MM.1S (cell line): ENCODE measurements around the gene TACSTD2.

Source experiments
- DNase-seq: peaks from one replicate; pipeline ENCODE4 v3.0.0-alpha.2; 2015
- H2AFZ ChIP-seq: fragments of 300-600 bp; sonication (generic); 2 replicates; pipeline ENCODE4 v1.6.0; 2016; ENCODE audit warnings: antibody characterized with exemption, low read length
- H3F3A ChIP-seq: fragments of 300-600 bp; sonication (generic); 2 replicates; pipeline ENCODE4 v1.6.1; 2016; ENCODE audit warnings: mild to moderate bottlenecking, antibody characterized with exemption, low read length, moderate library complexity, mixed read lengths; ENCODE audit not compliant: insufficient read depth
- H3K27ac ChIP-seq: fragments of 300-600 bp; sonication (generic); 2 replicates; pipeline ENCODE4 v1.5.1; 2016; ENCODE audit warnings: mild to moderate bottlenecking, low read length
- H3K27me3 ChIP-seq: fragments of 300-600 bp; sonication (generic); replicated peaks from 2 replicates; pipeline ENCODE4 v1.6.0; 2016; ENCODE audit warnings: low read length; ENCODE audit not compliant: insufficient read depth
- H3K36me3 ChIP-seq: fragments of 300-600 bp; sonication (generic); replicated peaks from 2 replicates; pipeline ENCODE4 v1.6.1; 2016; ENCODE audit warnings: mild to moderate bottlenecking, low read length, mixed read lengths; ENCODE audit not compliant: insufficient read depth
- H3K4me1 ChIP-seq: fragments of 300-600 bp; sonication (generic); 2 replicates; pipeline ENCODE4 v1.6.1; 2016; ENCODE audit warnings: low read length, mixed read lengths
- H3K4me2 ChIP-seq: fragments of 300-600 bp; sonication (generic); 2 replicates; pipeline ENCODE4 v1.6.0; 2016; ENCODE audit warnings: low read depth, low read length
- H3K4me3 ChIP-seq: fragments of 300-600 bp; sonication (generic); 2 replicates; pipeline ENCODE4 v1.5.1; 2016; ENCODE audit warnings: low read length, mixed read lengths
- H3K79me2 ChIP-seq: fragments of 300-600 bp; sonication (generic); 2 replicates; pipeline ENCODE4 v1.6.1; 2016; ENCODE audit warnings: mixed run types, low read length, mixed read lengths
- H3K9ac ChIP-seq: fragments of 300-600 bp; sonication (generic); 2 replicates; pipeline ENCODE4 v1.6.1; 2016; ENCODE audit warnings: low read length, mixed read lengths
- H3K9me2 ChIP-seq: fragments of 300-600 bp; sonication (generic); replicated peaks from 2 replicates; pipeline ENCODE4 v1.6.1; 2016; ENCODE audit warnings: mild to moderate bottlenecking, low read length, mixed read lengths; ENCODE audit not compliant: insufficient read depth
- H3K9me3 ChIP-seq: fragments of 300-600 bp; sonication (generic); replicated peaks from 2 replicates; pipeline ENCODE4 v1.6.1; 2016; ENCODE audit warnings: mild to moderate bottlenecking, low read length, mixed read lengths; ENCODE audit not compliant: insufficient read depth
- H4K20me1 ChIP-seq: fragments of 300-600 bp; sonication (generic); 2 replicates; pipeline ENCODE4 v1.6.1; 2016; ENCODE audit warnings: mild to moderate bottlenecking, low read length, moderate library complexity, mixed read lengths; ENCODE audit not compliant: insufficient read depth
- EZH2 ChIP-seq: fragments of 300-600 bp; sonication (generic); optimal IDR thresholded peaks from 2 replicates; pipeline ENCODE3; 2017; ENCODE audit warnings: low read depth, mild to moderate bottlenecking, antibody characterized with exemption, low read length, mixed read lengths
- EZH2phosphoT487 ChIP-seq: fragments of 300-600 bp; sonication (generic); IDR thresholded peaks from 2 replicates; pipeline ENCODE4 v1.6.1; 2018; ENCODE audit warnings: antibody characterized with exemption, low read length
- TF ChIP-seq, protein P1 (sequence below): fragments of 300-600 bp; sonication (generic); IDR thresholded peaks from 2 replicates; pipeline ENCODE4 v1.5.1; 2016; ENCODE audit warnings: antibody characterized with exemption, low read length, mixed read lengths

Gene TACSTD2

DNA sequence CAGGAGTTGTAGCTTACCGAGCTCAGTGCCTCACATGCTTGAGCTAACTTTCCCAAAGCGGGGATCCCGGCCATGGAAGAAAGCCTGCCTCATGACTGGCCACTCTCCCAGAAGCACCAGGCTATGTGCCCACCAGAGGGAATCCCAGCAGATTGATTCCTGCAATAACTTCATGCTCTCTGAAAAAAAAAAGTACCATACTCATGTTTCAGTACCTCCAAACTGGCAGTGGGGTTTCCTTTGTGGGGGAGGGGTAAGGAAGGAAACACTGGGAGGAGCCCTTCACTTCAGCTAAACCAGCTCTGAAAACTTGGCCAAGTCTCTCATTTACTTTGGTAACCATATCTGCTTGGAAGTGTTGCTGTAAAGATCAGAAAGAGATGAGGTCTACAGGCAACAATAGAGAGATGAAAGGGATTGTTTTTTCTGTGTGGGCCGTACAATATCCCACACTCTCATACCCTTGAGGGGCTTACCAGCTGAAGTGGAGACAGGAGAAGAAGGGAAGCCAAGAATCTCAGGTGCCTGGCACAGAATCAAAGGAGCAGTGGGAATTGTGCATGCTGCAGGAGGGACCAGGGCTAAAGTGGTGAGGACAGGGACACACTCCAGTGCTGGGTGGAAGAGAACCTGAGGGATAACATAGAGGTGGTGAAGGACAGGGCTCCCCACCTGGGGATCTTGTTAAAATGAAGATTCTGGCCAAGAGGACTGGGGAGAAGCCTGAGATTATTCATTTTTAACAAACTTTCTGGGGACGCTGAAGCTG is 42.4 kb upstream of the TACSTD2 start:
- H3F3A ChIP-seq = no peaks in the 10 kb centered on the region
- H2AFZ ChIP-seq = no peak overlapping the region
- H3K36me3 ChIP-seq = no peaks in the 10 kb centered on the region
- H3K4me2 ChIP-seq = no peak overlapping the region
- H3K27me3 ChIP-seq = no peaks in the 10 kb centered on the region
- DNase-seq = no peak
- H3K79me2 ChIP-seq = no peaks in the 10 kb centered on the region
- no peak for TF ChIP-seq EZH2phosphoT487
- no peak for TF ChIP-seq EZH2
- TF ChIP-seq, protein P1, sequence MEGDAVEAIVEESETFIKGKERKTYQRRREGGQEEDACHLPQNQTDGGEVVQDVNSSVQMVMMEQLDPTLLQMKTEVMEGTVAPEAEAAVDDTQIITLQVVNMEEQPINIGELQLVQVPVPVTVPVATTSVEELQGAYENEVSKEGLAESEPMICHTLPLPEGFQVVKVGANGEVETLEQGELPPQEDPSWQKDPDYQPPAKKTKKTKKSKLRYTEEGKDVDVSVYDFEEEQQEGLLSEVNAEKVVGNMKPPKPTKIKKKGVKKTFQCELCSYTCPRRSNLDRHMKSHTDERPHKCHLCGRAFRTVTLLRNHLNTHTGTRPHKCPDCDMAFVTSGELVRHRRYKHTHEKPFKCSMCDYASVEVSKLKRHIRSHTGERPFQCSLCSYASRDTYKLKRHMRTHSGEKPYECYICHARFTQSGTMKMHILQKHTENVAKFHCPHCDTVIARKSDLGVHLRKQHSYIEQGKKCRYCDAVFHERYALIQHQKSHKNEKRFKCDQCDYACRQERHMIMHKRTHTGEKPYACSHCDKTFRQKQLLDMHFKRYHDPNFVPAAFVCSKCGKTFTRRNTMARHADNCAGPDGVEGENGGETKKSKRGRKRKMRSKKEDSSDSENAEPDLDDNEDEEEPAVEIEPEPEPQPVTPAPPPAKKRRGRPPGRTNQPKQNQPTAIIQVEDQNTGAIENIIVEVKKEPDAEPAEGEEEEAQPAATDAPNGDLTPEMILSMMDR = no peak
- no peaks in the 10 kb centered on the region for H3K4me1 ChIP-seq
- H3K27ac ChIP-seq = no peak overlapping the region
- H3K9me3 ChIP-seq = no peaks in the 10 kb centered on the region
- no peak overlapping the region for H3K4me3 ChIP-seq
- H4K20me1 ChIP-seq = no peaks in the 10 kb centered on the region
- H3K9ac ChIP-seq = no peak overlapping the region
- no peaks in the 10 kb centered on the region for H3K9me2 ChIP-seq

DNA sequence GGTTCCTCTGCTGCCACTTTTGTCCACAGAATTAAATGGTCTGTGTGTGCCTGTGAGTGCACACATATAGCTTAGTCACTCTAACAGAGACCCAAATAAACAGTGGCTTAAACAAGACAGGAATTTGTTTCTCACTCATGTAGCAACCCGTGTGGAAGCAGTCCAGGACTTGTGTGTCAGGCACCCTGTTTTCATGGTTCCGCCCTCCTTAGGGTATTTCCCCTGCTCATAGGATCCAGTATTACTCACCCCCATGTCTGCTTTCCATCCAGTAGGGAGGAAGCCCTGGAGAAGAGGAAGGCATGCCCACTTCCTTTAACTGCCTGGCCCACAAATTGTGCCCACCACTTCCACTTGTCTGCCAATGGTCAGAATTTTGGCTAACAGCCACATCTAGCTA is 41.3 kb upstream of the TACSTD2 start:
- H3K4me3 ChIP-seq = no peak overlapping the region
- no peaks in the 10 kb centered on the region for H3K9me2 ChIP-seq
- no peaks in the 10 kb centered on the region for H3F3A ChIP-seq
- TF ChIP-seq EZH2 = no peak
- no peak for TF ChIP-seq EZH2phosphoT487
- TF ChIP-seq, protein P1 = no peak
- H3K9me3 ChIP-seq = no peaks in the 10 kb centered on the region
- DNase-seq = no peak
- H3K4me1 ChIP-seq = no peaks in the 10 kb centered on the region
- H3K4me2 ChIP-seq = no peak overlapping the region
- H3K27ac ChIP-seq = no peak overlapping the region
- no peaks in the 10 kb centered on the region for H3K36me3 ChIP-seq
- H3K9ac ChIP-seq = no peak overlapping the region
- no peaks in the 10 kb centered on the region for H3K79me2 ChIP-seq
- no peak overlapping the region for H2AFZ ChIP-seq
- no peaks in the 10 kb centered on the region for H3K27me3 ChIP-seq
- H4K20me1 ChIP-seq = no peaks in the 10 kb centered on the region

DNA sequence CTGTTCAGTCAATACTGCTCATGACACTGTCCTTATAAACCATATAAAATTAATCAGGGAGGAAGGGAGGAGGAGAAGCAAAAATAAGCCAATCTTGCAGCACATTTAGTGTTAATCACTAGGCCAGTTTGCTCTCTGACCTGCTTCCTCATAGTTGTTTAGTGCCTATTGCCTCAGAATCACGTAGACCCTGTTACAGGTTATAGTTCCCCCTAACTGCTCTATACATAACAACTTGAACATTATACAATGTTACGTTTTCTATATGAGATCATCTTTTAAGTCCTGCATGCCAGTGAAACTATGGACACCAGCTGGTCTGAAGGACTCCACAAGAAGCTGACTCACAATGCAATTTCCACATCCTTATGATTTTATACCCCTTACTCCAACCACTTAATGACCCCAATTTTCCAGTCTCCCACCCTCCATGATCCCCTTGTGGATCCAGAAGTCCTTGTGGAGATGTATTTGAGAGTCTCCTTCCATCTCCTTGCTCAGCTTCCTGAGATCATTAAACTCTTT is 34.9 kb upstream of the TACSTD2 start:
- H3F3A ChIP-seq = no peaks in the 10 kb centered on the region
- no peak overlapping the region for H3K4me2 ChIP-seq
- H3K27me3 ChIP-seq = no peaks in the 10 kb centered on the region
- H3K4me3 ChIP-seq = no peak overlapping the region
- no peak overlapping the region for H3K27ac ChIP-seq
- TF ChIP-seq, protein P1 = no peak
- no peak for TF ChIP-seq EZH2
- DNase-seq = no peak
- H2AFZ ChIP-seq = no peak overlapping the region
- no peaks in the 10 kb centered on the region for H3K9me3 ChIP-seq
- H3K9me2 ChIP-seq = no peaks in the 10 kb centered on the region
- H4K20me1 ChIP-seq = no peaks in the 10 kb centered on the region
- H3K4me1 ChIP-seq = no peaks in the 10 kb centered on the region
- no peaks in the 10 kb centered on the region for H3K79me2 ChIP-seq
- no peaks in the 10 kb centered on the region for H3K36me3 ChIP-seq
- H3K9ac ChIP-seq = no peak overlapping the region
